Measurements from ENCODE around the gene TMPRSS7. TPM values are rescaled to one million over a fixed set of nuclear protein-coding genes. Genes with fewer than 3 reads are reported as not detected.

TMPRSS7 gene
- total RNA-seq, 1 donor from 2014 or later = not detected

DNA sequence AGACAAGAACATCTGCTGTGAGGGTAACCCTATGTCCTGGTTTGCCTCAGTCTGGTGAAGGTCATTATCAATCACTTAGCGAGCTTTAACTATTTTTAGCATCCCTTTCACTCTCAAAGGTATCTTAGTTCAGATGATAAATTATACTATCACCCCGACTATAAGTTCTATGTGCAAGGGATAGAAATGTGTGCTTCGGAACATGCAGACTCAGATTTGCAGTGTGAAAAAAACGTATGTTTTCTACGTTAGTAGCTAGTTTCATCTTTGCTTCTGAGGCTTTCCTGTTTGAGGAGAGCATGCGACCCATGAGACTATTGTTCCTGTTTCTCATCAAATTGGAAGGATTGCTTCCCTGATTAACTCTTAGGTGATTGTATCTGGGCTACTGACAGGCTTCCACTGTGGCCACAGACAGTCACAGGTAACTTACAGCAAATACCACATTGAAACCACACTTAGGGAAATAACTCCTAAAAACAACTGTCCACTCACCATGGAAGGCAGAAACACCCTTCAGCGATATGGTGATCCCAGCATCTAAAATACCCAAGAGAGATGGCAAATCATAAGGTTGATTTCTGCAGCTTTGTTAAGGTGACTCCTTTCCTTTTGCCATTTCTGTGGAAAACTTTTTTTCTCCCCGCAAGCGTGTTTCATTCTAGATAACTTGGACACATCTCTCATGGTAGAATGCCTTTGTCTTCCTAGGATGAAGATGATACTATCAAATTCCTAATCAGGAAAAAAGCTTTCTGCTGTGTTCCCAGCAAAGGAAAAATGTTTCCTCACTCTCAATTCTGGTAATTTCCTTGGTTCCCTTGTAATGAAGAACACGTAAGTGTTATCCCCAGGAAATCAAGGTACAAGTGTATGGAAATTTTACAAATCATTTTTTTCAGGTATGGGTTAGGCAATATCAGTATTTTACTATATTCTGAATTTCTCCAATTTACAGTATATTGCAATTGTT is 93.3 kb downstream of the TMPRSS7 start:
- no peak for DNase-seq (ENCODE audit: low read depth, low spot score)

DNA sequence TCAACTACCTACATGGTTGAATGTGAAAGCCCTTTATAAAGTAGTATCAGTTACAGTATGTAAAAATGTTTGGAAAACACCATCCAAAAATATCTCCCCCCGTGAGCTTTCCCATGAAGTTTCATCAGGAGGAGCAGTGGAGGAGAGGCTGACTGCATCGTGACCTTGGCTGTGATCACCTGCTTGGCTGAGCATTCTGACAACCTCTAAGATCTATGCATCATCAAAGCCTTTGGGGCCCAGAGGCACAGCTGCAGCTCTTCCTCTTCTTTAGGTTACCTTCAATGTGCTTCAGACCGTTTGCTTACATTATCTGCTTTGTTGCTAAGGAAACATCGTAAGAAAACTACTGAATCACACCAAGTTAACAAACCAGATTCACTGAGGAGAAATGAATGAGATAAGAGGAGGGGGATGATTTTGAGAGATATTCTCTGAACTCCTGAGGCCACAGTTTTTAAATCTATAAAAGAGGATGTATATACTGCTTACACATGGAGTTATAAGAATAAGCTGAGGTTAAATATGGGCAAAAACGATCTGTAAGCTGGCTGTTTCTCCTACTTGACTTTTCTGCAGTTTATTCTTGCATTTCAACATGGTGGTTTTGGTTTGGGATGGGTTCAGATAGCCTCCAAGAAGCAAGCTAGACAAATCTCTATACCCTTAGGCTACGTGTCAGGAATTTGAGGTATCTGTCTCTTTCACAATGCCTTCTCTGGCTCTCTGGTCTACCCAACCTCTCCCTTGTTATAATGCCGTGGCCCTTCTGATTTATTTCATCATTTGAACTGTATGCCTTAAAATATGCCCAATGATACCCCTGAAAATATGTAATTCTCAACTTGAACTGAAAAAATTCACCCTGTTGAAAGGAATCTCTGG is 94.5 kb downstream of the TMPRSS7 start:
- DNase-seq (ENCODE audit: low read depth, low spot score) = no peak

DNA sequence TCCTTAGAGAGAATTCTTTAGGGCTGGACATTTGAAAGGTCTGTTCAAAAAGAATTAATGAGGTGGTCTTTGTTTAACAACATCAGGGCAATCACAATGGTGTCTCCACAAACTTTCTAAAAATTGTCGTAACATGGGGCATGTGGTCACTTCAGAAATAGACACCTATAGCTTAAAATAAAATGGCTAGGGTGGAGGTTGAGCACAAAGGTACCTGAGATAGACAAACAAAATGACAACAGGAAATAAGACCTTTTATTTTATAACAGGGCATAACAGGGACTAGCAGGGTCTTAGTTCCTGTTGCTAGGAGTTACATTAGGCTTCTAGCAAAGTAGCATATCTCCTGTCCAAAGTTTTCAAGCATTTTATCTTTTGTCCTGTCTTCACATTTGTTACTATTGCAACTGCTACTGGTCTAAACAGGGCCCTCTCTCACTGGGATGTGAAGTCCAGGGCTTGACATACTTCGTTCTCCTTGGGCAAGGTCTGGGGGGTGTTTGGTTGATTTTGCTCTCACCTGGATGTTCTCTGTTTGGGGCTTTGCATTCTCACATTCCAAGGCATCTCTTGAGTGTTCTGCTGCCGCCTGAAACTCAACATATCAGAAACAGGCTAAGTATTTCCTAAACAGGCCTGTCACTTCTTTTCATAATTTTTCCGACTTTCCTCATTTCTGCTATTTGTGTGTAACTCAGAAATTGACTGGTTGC is 95.5 kb downstream of the TMPRSS7 start:
- DNase-seq (ENCODE audit: low read depth, low spot score) = no peak

DNA sequence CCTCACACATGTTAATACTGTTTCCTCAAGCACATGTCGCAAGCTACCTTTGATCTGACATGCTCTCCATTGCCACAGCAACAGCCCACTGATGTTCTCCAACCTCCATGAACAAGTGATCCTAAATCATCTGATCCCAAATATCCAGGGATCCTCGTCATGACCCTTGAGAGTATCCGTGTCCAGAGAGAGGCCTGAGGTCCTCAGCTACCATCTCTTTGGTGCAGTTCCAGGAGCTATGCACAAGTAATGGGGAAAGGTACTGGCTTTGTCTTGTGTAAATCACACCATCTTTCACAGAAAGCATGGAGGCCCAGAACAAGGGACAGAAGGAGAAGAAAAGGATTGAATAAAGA is 96.1 kb downstream of the TMPRSS7 start:
- DNase-seq (ENCODE audit: low read depth, low spot score) = no peak

Other genes with a start within 250 kb of the TMPRSS7 start
- gene PHLDB2, start 175.5 kb upstream of the TMPRSS7 start, total RNA-seq = 66.9 and 87.3 TPM in 2 replicates
- 38.0 and 49.4 TPM in 2 replicates for gene ABHD10, start 55.7 kb upstream of the TMPRSS7 start, total RNA-seq
- 0.07 TPM in 1 of 2 replicates, not detected in the other for gene TAGLN3, start 35.8 kb upstream of the TMPRSS7 start, total RNA-seq
- gene C3orf52, start 51.7 kb downstream of the TMPRSS7 start, total RNA-seq = 5.7 TPM in 2 replicates
- not detected in 2 replicates for gene GCSAM, start 98.5 kb downstream of the TMPRSS7 start, total RNA-seq